GM21381 (cell line): ENCODE measurements around the gene RAB40A.
"Not testable (repeated sequence)": the region's sequence is repeated elsewhere in the genome, so short reads cannot be mapped to it uniquely, and the experiment has no call there.

Experiments
- ATAC-seq: cut with Tn5 transposase; IDR thresholded peaks from one replicate; pipeline ENCODE4 v1.9.1; 2021; ENCODE audit warnings: mild to moderate bottlenecking, moderate library complexity; ENCODE audit not compliant: unreplicated experiment

Gene RAB40A

DNA sequence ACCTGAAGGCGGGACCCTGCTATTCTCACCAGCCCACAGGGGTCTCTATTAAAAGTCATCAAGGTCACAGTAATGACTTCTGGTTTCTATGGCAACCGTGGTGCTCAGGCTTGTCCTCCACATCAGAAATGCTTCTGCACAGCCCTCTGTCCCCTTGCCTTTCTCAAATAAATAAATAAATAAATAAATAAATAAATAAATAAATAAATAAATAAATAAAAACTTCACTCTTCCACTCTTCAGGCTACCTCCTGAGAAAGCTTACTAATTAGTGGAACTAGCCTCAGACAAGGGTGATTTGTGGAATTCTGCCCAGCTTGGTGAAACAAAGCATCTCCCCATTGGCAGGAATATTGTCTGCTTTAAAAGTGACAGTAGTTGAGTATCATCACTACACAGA lies 5.5 kb upstream of the RAB40A start:
- no peak for ATAC-seq

DNA sequence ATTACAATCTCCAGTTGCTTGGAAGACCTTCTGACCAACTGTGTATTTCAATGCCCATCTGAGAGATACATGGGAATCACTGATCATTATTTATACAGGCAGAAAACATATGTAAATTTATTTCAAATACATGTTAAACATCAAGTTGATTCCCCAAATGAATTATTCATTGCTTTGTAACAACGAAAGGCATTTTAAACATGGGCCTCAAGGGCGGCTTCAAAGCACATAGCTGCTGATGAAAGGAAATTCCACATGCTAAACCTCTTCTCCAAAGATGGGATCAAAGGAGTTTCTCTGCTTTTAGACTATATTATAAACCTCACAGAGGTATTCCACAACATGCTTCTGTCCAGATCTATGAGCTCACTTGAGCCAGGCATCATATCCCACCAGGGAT lies 4.3 kb upstream of the RAB40A start:
- no peak for ATAC-seq

DNA sequence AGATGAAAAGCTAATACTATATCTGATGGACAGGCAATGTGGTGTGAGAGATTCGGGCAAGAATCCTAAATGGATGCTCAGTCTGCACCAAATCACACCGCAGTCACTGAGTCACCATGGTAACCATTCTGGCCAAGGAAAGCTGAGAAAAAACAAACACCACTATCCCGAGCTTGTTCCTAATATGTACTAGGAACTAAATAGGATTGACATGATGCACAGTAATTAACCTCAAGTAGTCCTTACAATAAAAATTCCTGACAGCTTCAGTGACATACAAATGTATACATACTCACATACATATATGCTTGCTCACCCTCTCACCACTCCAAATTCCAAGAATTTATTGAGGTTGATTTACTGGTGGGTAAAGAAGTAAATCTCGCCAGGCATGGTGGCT lies 1.1 kb upstream of the RAB40A start:
- ATAC-seq, result no peak

DNA sequence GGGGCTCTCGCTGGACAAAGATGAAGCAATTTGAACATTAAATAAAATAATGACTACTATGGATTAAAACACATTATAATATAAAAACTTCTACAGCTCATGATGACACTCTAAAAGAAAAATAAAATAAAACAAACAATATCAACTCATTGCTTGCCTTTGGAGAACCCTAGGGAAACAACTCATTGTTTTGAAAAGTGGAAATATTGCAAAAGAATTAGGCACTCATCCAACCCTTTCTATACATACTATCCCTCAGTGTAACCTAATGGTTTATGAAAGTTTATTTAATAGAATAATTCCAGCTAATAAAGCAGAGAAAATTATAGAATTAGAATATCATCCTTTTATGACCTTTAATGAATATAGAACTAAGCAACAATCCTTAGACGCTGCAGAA lies 718 bp downstream of the RAB40A start:
- ATAC-seq, result no peak

DNA sequence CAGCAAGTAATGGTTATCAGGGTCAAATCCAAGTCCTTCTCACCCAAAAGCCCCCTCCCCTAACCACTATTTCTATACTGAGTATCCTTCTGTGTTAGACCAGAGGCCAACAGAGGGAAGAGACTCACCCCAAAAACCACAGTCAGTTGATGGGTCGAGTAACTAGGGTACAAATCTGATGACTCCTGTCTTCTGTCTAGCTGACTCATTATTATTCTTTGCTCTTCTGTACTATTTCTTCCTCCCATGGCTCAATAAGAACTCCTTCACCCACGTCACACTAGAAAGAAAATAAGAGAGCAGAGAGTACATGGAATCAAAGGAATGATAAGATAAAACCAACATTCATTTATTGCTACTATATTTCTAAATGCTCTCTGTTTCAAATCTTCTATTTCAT lies 2.0 kb downstream of the RAB40A start:
- ATAC-seq, result no peak

DNA sequence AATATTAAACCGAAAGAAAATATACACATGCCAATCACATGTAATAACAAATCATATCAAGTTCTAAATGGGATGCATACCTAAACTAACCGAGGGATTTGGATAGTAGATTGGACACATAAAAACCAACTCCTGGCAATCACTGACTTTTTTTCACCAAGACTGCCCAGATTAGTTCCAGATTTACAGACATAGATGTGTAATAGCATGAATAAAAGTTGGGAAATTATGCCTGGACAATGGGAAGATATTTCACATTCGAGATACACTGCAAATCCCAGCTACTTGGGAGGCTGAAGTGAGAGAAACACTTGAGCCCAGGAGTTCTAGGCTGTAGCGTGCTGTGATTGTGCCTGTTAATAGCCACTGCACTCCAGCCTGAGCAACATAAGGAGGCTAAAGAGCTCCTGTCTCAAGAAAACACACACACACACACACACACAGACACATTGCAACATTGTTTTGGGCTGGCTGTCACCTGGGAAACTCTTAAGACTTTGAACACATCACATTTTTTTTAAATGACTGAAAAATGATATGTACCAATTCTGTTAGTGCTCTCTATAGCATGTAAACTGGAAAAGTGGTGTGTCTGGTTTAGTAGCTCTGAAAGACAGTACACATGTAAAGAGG lies 5.7 kb downstream of the RAB40A start:
- ATAC-seq, result no peak

DNA sequence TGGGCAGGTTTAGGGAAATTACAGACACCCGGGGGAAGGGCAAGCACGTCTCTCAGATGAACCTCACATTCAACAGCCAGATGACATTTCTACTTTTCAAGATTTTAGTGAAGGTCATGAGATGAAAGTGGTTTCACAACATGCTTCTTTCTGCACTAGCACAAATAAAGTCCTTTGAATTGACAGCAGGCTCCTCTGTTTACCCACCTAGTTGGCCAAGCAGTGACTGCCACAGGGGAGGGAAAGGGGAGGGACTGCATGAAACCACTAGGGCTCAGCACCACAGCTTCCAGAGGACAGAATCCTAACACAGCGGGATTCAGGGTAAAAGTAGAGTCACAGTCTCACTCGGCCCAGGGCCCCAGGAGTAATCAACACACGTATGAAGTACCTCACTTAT lies 6.2 kb downstream of the RAB40A start:
- ATAC-seq, result no peak

DNA sequence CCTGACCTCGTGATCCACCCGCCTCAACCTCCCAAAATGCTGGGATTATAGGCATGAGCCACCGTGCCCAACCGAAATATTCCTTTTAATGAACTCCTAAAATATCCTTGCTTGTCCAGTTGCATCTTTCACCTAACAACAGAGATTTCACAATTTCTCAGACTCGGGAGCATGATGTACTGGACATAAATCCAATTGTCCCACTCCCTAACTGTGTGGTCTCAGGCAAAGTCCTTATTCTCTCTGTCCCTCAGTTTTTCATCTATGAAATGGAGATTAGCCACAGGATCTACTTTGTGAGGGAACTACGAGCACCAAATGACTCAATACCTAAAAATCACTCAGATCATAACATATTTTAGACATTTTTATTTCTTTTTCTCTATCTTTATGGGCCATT lies 9.3 kb downstream of the RAB40A start:
- no peak for ATAC-seq

DNA sequence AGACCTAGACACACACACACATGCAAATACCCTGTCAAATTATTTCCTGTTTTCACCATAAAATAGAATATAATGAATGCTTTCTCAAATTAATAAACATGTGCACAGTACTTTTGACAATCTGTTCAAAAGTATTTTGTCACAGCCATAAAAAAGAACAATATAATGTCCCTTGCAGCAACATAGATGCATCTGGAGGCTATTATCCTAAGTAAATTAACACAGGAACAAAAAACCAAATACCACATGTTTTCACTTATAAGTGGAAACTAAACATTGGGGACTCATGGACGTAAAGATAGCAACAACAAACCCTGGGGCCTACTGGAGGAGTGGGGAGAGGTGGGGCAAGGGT lies 15.5 kb downstream of the RAB40A start:
- no peak for ATAC-seq

DNA sequence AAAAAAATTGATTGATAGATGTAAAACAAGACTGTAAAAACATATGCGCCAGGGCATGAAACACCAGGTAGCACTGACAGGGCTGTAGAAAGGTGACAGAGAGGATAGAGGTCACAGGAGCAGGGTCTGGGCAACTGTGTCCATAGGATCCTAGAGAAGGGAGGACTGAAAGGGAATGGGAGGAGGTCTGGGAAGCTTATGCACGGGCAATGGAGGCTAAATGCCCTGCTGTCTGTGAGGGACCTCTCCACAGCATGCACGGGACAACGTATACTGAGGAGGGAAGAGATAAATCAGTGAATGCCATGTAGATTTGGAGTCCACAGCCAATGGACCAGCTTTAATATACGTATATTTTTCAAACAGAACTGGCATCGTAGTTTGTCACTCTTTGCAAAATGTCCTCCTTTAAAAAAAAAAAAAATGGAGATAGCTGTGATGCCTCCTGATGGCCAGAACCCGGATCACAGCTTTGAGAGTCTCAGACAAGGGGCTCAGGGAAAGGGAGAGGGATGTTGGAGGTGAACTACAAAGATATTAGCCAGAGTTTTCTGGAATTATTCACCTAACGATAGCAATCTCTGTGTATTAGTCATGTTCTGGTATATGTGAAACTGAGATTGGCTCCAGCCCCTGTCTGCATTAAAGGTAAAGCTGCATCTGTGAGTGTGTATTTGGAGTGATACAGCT lies 16.0 kb downstream of the RAB40A start:
- no peak for ATAC-seq

DNA sequence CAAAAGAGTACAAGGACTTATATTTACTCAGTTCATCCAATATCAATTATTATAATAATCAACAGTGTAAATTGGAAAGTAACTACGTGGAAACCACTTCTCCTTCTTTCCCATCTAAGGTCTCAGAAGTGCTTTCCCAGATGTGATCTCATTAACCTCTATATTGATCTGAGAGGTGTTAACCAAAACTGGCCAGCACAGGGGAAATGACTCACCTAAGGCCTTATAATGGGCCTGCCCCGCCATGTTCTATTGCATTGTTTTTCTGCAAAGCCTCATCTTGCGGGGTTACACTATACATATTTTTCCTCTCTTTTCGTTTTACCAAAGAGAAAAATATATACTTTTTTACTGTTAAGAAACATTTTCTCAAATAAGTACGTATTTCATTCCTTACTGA lies 20.5 kb downstream of the RAB40A start:
- no peak for ATAC-seq

DNA sequence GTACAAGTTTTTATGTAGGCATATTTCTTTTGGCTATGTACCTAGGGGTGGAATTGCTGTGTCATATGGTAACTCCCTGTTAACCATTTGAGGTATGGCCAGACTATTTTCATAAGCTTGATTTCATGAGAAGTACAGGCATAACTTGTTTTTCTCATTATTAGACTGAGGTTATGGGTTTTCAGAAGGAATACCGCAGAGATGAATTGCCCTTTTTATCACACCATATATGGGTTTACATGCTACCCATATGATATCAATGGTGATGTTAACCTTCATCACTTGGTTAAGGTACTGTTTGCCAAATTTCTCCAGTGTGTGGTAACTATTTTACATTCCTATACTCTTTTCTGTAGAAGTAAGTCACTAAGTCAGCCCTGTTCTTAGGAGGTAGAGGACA lies 23.5 kb downstream of the RAB40A start:
- ATAC-seq, result no peak

DNA sequence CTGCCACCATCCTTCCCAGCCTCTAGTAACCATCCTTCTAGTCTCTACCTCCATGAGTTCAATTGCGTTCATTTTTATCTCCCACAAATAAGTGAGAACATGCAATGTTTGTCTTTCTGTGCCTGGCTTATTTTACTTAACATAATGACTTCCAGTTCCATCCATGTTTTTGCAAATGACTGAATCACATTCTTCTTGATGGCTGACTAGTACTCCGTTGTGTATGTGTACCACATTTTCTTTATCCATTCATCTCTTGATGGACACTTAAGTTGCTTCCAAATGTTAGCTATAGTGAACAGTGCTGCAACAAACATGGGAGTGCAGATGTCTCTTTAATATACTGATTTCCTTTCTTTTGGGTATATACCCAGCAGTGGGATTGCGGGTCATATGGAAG lies 25.7 kb downstream of the RAB40A start:
- not testable (repeated sequence) for ATAC-seq

DNA sequence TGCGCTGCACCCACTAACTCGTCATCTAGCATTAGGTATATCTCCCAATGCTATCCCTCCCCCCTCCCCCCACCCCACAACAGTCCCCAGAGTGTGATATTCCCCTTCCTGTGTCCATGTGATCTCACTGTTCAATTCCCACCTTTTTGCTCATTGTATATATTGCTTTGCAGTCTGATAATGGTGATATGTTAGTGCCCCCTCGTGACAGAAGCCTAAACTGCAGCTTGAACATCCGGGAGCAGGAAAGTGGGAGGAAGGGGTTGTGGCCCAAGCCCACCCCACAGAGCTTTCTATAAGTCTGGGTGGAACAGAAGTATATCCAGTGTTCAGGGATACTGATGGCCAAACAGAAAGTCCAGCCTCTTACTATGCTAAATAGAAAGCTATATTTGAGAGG lies 29.6 kb downstream of the RAB40A start:
- not testable (repeated sequence) for ATAC-seq

DNA sequence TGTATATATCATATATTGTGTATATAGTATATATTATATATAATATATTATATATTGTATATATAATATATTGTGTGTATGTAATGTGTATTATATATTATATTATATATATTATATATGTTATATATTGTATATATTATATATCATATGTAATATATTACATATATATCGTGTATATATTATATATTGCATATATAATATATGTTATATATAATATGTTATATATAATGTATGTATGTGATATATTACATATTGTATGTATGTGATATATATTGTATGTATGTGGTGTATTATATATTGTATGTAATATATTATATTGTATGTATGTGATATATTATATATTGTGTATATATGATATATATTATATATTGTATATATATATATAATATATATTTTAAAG lies 30.5 kb downstream of the RAB40A start:
- no peak for ATAC-seq

DNA sequence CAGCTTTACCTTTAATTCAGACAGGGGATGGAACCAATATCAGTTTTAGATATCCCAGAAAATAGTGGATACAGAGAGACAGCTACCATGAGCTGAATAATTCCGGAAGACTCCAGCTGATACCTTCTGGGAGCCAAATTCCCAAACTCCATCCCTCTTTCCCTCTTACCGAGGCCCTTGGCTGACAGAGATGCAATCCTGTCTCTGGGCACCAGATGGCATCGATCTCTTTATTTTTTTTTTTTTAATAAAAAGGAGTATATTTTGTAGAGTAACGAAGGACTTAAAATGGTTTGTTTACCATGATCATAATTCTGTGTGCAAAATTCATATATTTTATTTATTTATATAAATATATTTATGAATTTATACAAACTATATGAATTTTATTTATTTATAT lies 31.0 kb downstream of the RAB40A start:
- ATAC-seq, result no peak

DNA sequence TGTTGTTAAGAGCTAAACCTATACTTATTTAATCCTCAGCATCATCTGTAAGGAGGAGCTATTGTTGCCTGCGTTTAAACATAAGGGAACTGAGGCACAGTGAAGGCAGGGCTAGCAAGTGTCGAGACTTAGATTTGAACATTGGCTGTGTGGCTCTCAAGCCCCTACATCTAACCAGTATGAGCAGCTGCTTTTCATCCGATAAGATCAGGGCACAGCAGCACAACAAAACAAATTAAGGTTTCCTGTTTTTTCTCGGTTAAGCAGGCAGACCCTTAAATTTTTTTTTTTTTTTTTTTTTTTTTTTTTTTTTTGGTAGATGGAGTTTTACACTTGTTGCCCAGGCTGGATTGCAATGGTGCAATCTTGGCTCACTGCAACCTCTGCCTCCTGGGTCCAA lies 35.6 kb downstream of the RAB40A start:
- no peak for ATAC-seq

DNA sequence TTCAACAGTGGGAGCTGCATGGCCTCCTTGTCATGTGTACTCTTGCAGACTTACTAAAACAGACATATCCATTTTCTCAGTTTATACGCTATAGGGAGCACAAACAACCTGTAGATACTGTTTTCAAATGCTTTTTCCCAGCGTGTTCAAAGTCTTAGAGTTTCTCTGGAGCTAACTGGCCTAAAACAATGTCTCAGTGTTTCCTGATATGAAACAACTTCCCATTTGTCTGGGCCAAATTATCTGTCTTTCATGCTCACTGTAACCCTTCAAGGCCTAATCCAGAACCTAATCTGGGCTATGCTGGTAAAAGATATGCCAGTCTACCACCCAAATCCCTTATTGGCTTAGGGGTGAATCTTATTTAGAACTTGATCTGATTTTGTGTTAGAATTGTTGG lies 38.8 kb downstream of the RAB40A start:
- no peak for ATAC-seq

DNA sequence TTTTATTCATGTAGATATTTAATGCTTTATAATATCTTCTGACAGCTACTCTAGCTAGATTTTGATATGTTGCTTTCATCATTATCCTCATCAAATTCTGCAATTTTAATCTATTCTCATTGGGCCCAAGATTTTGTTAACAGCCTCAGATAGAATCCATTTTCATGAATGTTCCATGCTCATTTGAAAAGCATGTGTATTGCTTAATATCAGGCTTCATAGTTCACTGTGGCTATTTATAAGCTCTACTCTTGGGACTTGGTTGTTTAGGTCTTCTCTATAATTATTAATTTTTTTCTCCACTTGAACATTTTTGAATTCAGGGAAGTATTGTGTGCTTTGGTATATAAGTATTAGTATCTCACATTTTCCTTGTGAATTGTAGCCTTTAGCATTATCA lies 41.8 kb downstream of the RAB40A start:
- ATAC-seq, result no peak

DNA sequence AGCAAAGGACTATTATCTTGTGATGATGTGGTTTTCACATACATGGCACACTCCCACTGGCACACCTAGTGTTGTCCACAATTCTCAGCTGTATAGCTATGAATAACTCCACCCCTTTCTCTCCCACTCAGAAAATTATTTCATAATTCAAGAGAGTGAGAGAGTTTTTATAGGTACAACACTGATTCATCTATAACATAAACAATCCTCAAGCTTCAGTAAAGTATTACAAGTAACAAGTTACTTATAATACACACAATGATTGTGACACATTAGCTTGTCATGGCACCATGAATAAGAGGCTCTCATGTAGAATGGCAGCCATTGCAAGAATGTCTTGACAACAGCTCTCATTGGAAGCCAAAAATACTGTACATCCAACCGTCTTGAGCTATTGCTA lies 43.9 kb downstream of the RAB40A start:
- no peak for ATAC-seq

DNA sequence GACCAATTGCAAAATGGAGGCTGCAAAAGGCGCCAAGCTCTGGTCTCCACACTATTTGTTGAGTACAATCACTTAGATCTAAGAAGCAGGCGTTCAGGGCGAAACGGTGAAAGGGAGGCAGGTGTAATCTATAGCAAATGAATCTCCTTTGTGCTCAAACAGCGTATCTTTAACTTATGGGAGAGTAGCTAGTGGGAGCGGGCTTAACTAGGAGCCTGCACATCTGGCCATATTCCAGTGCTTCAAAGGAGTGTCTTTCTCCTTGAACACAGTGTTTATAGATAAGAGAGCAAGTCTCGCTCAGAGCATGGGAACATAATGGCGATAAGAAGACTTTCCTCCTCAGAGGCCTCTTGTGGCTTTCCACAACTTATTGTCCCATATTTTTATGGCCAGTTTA lies 49.3 kb downstream of the RAB40A start:
- ATAC-seq, result not testable (repeated sequence)

DNA sequence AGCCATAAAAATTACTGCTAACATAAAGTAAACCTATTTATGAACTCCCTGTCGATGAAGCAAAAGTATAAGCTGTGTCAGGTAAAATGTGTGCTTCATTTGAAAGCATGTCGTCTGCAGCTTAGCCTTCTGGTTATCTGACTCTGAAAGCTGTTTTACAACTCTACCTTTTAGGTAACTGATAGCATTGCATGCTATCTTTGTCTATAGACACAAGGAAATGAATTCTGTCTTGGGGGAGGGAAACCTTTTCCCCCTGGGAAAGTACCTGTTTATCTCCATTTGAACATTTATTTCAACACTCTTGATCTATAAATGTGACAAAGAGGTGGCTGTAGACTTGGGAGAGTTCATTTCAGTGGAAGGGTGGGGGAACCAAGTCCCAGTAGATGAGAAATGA lies 51.4 kb downstream of the RAB40A start:
- no peak for ATAC-seq

DNA sequence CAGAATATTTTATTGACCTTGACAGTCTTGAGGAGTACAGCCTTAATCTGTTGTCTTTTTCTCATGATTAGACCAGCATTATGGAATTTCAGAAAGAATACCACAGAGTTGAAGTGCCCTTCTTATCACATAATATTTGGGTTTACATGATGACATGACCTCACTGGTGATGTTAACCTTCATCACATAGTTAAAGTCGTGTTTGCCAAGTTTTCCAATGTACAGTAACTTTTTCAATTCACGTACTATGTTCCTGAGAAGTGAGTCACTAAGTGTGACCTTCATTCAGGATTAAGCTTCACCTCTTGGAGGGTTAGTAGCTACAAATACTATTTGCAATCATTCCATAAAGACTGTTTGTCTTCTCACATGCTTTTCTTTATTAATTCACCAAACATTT lies 52.1 kb downstream of the RAB40A start:
- no peak for ATAC-seq
